ENCODE data around the gene SLC25A15.

Gene SLC25A15

GRCh38 chr13:40789275-40790153, at the start of gene SLC25A15:
TSS of gene SLC25A15 (plus strand) at chr13:40789611. CDS start at chr13:40793227, 3,616 bp downstream.
- peak; percentile 47 to 75 (median 63) for DNase-seq (ENCODE audit: low read depth in 2 of 3, low spot score in 2 of 3)

DNA sequence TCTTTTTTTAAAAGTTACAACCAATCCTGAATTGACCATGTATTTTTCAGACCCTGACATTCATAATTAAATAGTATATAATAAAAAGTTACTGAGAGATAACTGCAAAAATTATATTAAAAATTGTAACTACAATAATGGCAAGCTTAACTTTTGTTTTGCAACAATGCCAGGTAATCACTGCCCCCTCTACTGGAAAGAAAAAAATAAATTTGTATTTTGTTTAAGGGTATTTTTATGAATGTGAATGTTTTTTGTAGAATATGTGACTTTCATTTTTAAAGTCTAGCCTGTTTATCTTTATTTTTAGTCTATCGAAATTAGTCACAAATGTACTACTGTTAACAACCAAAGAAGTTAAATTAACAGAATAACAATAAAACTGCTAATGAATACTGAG, 40.1 kb upstream of the SLC25A15 start:
- no peak for DNase-seq (ENCODE audit: low read depth in 2 of 3, low spot score in 2 of 3)

- DNase-seq (ENCODE audit: low read depth in 2 of 3, low spot score in 2 of 3): no peak
Observed at GRCh38 chr13:40755082-40755700, 34.2 kb upstream of the SLC25A15 start.

- no peak for DNase-seq (ENCODE audit: low read depth in 2 of 3, low spot score in 2 of 3)
Observed at GRCh38 chr13:40756042-40756441, 33.4 kb upstream of the SLC25A15 start.

- no peak for DNase-seq (ENCODE audit: low read depth in 2 of 3, low spot score in 2 of 3)
Observed at GRCh38 chr13:40758811-40759210, 30.6 kb upstream of the SLC25A15 start.

DNA sequence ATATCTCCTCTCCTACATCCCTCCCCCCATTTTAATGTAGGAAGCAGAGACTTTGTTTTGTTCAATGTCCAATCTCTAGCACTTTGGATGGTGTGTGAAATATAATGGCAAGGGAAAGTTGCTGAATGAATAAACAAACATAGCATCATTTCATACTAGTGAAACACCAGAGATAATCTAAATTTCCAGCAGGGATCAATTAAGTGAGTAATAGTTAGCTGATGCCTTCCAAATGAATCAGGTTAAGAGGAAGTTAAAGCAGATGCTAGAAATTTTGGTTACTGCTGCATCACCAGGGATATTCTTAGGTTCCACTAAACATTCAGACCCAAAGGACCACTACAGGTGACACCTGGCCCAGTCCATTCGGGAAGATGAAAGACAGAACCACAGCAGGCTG, 26.6 kb upstream of the SLC25A15 start:
- no peak for DNase-seq (ENCODE audit: low read depth in 2 of 3, low spot score in 2 of 3)

DNA sequence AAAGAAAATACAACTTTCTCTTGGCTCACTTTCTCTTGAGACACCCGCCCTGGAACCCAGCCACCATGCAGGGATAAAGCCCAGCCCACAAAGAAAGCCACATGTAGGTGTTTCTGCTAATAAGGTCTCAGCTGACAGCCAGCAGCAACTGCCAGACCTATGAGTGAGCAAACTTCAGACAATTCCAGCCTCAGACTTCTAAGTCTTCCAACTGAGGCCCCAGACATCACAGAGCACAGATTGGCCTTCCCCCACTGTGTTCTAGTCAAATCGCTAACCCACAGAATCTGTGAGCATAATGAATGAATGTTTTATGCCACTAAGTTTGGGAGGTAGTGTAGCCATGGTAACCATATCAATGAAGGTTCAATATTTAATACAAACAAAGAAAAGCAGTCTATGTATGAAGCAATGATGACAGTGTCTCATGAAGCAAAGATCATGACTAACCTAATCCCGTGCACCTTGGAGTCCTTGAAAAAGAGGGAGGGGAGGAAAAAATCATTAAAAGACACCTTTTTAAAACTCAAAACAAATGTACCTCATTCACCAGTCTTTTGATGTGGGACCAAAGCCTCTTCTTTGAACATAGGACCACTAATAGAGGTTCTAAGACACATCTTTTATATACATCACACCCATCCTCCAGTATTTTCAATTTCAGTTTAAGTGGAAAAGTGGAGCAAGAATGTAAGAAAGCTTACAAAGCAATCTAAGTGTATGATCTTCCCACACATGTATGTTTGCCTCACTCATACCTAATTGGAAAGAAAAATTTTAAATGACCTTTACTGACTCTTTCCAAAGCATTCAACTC, 24.6 kb upstream of the SLC25A15 start:
- DNase-seq (ENCODE audit: low read depth in 2 of 3, low spot score in 2 of 3): no peak

- DNase-seq (ENCODE audit: low read depth in 2 of 3, low spot score in 2 of 3): no peak
Observed at GRCh38 chr13:40765602-40766001, 23.8 kb upstream of the SLC25A15 start.

DNA sequence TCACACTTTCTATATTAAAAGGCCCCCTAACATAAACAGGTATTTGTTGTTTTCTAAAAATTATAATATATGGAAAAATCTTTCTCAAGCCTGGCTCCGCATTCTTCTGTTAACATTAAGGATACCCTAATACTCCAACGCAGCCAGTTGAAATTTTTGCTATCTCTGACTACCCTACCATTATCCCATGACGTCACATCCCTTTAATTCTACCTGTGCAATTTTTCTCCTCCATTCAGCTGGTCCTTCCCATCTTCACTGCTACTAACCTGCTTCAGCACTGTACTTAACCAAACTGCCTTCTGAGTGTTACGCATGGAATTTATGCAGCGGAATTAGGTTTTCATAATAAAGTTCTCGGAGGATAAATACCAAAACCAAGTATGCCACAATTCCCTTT, 19.4 kb upstream of the SLC25A15 start:
- no peak for DNase-seq (ENCODE audit: low read depth in 2 of 3, low spot score in 2 of 3)

GRCh38 chr13:40770609-40770933, 18.8 kb upstream of the SLC25A15 start:
- DNase-seq (ENCODE audit: low read depth in 2 of 3, low spot score in 2 of 3): no peak

- DNase-seq (ENCODE audit: low read depth in 2 of 3, low spot score in 2 of 3): peak; percentile 91 to 95 (median 94)
Observed at GRCh38 chr13:40770934-40771618, 18.3 kb upstream of the SLC25A15 start, which contains the start of gene MRPS31. TSS of gene MRPS31 (minus strand) at chr13:40771190. CDS start at chr13:40771136, 54 bp downstream.

DNA sequence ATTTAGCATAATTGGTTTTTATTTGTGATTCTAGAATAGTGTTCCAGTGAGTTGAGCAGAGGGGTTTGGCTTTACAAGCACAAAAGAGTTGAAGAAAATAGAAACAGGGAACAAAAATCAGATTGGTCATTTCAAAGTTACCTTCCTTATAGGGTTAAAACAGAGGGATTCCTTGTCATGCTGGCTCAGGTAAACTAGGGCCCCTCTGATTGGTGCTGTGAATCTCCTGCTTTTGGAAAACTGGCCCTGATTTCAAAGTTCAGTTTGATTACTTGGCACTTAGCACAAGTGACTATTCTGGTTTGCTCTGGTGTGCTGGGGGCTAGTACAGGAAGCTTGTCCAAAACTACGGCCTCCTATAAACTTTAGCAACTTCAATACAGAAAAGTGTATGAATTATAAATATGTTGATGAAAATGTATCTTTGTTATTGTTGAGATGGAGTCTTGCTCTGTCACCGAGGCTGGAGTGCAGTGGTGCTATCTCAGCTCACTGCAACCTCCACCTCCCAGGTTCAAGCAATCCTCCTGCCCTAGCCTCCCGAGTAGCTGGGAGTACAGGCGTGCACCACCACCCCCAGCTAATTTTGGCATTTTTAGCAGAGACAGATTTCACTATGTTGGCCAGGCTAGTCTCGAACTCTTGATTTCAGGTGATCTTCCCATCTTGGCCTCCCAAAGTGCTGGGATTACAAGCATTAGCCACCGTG, 16.5 kb upstream of the SLC25A15 start:
- no peak for DNase-seq (ENCODE audit: low read depth in 2 of 3, low spot score in 2 of 3)

- no peak for DNase-seq (ENCODE audit: low read depth in 2 of 3, low spot score in 2 of 3)
Observed at GRCh38 chr13:40774672-40775071, 14.7 kb upstream of the SLC25A15 start.

GRCh38 chr13:40776232-40776631, 13.2 kb upstream of the SLC25A15 start:
- DNase-seq (ENCODE audit: low read depth in 2 of 3, low spot score in 2 of 3): no peak

DNA sequence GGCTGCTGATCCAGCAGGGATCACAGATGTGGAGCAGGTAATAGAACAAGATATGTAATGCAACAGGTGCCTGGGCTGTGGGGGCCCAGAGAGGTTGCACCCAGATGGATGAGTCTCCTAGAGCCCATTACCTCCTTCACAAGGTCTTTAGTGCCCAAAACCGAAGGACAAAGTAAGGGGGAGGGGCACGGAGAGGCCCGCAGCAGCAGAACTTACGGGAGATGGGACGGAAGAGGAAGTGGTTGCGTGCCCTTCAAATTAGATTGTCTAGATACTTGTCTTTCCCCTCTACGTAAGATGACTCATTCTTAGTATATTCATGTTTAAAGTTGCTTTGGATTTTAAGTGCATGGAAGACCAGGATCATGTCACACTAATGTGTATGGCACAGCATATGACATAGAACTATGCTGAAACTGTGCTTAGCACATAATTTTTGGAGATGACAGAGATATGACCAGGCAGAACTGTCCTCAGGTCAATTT, 12.7 kb upstream of the SLC25A15 start:
- peak in 1 of 3 experiments; percentile 32 for DNase-seq (ENCODE audit: low read depth in 2 of 3, low spot score in 2 of 3)

DNA sequence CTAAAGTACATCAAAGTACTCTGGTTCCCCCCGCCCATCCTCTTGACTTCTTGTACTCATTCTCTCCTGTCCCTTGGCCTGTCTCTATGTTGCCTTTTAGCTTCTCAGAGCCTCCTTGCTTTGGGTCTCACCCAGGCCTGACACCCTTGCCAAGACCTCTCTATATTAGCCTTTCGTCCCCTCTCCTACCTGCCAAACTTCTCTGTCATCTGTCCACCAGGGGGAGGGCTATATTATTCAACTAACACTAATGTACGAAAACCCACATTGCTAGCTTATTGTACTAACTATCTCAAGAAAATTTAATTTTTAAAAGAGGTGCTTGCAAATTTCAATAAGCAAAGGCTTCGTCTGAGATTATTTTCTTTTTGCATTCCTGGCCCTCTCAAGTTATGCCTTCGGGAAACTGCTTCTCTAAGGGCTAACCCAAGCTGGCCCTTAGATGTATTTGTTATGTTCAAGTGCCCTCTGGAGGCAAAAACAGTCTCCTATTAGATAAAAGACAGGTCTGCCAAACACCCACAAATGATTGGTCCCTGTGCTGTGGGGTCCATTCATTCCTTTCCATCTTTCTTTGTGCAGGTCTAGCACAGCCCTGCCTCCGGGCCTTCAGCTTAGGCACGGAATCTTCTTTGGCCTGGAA, 12.1 kb upstream of the SLC25A15 start:
- DNase-seq (ENCODE audit: low read depth in 2 of 3, low spot score in 2 of 3): no peak

DNA sequence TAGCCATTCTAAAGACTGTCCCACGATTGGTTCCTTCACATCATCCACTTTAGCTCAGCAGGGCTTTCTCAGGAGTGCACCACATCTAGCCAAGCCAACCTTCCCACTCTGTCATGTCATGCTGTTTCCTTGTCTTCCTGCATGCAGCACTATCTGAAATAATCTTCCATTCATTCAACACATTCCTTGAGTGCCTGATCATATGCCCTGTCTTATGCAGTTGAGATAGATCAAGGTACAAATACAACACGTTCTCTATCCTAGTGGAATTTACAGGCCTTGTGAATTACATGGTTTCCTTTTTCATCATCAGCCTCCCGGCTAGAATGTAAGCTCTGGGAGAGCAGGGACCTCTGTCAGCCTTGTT, 11.6 kb upstream of the SLC25A15 start:
- DNase-seq (ENCODE audit: low read depth in 2 of 3, low spot score in 2 of 3): no peak

GRCh38 chr13:40779049-40779448, 10.4 kb upstream of the SLC25A15 start:
- DNase-seq (ENCODE audit: low read depth in 2 of 3, low spot score in 2 of 3): no peak

GRCh38 chr13:40779796-40780285, 9.6 kb upstream of the SLC25A15 start:
- no peak for DNase-seq (ENCODE audit: low read depth in 2 of 3, low spot score in 2 of 3)

Data from activated CD8-positive, alpha-beta memory T cell treated with anti-CD3 and anti-CD28 coated beads for 48 hours (primary cell).